ENCODE data around the gene TCF4.

GRCh38 chr18:55551227-55551626, 36.8 kb downstream of the TCF4 start:
- TF ChIP-seq CTCF (tag by site-specific recombination; IDR thresholded peaks at IDR 0.05) (no peak), ZBTB1 (tag by site-specific recombination; IDR thresholded peaks at IDR 0.05) (no peak), ZBTB10 (tag by site-specific recombination; IDR thresholded peaks at IDR 0.05) (no peak), KLF16 (tag by site-specific recombination; IDR thresholded peaks at IDR 0.05) (no peak)
